GM19397 (cell line): ENCODE data around the gene PLA2G4D.
"Not testable (repeated sequence)": the region's sequence is repeated elsewhere in the genome, so short reads cannot be mapped to it uniquely, and the experiment has no call there.

Source experiments
- ATAC-seq: cut with Tn5 transposase; IDR thresholded peaks from one replicate; pipeline ENCODE4 v1.9.1; 2021; ENCODE audit warnings: mild to moderate bottlenecking, moderate library complexity; ENCODE audit not compliant: unreplicated experiment

The PLA2G4D gene

DNA sequence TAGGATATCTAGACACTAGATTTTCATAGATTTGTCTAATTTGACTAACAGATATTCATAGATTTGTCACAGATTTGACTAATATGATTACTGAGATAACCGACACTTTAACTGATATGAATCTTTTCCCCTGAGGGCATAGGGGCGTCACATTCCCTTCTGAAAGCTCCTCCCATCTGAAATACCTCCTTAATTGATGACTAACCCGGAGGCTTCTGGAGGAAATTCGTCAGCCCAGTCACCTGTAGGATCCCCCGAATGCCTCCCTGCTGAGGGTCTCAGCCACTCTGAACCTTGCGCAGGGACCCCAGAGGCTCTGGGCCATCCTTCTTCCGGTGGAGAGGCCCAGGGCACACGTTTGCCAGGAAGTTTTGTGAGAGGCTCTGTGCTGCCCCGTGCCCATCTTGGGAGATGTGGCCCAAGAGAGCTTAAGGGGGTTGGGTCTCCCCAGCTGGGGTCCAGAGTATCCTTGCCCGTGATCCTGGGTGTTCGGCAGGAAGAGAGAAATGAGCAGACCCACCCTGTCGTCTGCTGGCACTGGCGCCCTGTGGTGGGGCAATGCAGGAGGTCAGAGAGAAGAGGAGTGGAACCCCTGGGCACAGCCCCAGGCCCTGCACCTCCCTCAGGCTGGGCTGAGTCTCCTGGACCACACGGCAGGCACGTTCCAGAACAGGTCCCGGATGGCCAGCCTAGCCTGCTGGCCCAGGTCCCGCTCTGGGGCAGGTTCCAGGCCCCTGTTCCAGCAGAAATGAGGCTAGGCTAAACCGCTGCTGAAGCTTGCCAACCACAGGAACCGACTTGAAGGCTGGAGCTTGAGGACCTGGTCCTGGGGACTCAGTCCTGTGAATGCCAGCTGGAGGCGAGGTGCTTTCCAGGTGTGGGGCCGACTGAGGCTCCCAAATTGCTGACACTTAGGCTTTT lies 1.7 kb downstream of the PLA2G4D start:
- no peak for ATAC-seq

DNA sequence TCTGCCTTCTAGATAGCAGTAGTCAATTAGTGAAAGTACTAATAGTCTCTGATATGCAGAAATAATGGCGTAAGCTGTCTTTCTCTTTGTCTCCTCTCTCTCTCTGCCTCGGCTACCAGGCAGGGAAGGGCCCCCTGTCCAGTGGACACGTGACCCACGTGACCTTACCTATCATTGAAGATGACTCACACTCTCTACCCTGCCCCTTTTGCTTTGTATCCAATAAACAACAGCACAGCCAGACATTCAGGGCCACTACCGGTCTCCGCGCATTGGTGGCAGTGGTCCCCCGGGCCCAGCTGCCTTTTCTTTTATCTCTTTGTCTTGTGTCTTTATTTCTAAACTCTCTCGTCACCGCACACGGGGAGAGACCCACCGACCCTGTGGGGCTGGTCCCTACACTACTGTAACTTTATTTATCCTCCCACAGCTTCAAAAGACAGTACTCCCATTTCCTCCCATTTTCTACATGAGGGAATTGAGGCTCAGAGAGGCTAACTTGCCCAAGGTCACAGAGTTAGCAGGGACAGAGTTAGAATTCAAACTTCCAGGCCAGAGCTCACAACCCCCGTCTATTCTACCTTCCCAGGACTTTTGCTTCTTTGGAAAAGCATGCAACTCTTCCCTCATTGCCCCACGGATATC lies 2.5 kb downstream of the PLA2G4D start:
- not testable (repeated sequence) for ATAC-seq

DNA sequence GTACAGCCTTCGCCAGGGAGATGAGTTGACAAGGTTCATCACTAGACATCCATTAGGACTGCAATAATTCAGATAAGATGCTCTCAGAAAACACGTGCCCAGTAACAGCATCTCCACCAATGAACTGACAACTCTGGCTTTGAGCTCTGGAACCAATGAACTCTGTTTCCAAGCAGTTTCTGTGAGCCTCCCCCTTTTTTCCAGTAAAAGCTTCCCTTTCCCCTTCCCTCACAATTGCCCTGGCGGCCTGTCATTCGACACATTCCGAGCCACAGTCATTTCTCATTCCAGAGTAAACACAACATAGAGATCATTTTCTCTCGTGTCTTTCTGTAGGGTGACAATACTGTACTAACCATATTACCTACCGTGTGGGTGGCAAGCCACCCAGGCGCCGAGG lies 3.6 kb downstream of the PLA2G4D start:
- ATAC-seq, result no peak

DNA sequence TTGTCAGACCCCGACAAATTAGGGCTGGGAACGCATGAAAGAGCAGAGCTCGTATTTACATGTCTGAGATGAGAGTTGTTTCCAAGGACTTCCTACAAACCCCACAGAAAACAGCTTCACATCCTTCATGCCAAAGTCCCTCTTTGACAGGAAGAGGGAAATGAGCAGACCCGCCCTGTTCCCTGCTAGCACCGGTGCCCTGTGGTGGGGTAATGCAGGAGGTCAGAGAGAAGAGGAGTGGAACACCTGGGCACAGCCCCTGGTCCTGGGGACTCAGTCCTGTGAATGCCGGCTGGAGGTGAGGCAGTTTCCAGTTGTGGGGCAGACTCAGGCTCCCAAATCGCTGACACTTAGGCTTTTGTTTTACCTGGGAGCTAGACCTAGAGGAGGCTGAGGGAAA lies 4.0 kb downstream of the PLA2G4D start:
- no peak for ATAC-seq

GRCh38 chr15:42089942-42090341 lies 4.4 kb downstream of the PLA2G4D start:
- ATAC-seq, result no peak

- no peak for ATAC-seq
Observed at GRCh38 chr15:42088801-42089640, 5.3 kb downstream of the PLA2G4D start.

- no peak for ATAC-seq
Observed at GRCh38 chr15:42087926-42088800, 6.2 kb downstream of the PLA2G4D start.

GRCh38 chr15:42087460-42087859 lies 6.9 kb downstream of the PLA2G4D start:
- ATAC-seq, result no peak

DNA sequence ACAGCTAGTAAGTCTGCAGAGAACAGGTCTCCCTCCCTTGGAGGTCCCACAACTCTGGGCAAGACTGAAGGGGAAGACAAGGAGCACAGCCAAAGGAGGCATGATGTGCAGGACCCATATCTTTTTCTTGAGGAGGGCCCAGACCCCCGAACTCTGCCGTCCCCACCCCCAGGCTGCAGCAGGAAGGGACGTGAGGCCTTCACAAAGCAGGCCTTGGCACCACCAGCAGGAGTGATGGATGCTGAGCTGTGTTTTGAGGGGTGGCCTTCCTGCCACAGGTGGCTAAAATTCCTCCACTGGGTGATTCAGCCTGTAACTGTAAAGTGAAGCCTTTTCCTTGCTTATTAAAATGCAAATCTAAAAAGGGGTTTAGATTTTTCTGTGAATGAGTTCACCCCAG lies 8.6 kb downstream of the PLA2G4D start:
- no peak for ATAC-seq

- ATAC-seq, result no peak
Observed at GRCh38 chr15:42085236-42085605, 9.1 kb downstream of the PLA2G4D start.

DNA sequence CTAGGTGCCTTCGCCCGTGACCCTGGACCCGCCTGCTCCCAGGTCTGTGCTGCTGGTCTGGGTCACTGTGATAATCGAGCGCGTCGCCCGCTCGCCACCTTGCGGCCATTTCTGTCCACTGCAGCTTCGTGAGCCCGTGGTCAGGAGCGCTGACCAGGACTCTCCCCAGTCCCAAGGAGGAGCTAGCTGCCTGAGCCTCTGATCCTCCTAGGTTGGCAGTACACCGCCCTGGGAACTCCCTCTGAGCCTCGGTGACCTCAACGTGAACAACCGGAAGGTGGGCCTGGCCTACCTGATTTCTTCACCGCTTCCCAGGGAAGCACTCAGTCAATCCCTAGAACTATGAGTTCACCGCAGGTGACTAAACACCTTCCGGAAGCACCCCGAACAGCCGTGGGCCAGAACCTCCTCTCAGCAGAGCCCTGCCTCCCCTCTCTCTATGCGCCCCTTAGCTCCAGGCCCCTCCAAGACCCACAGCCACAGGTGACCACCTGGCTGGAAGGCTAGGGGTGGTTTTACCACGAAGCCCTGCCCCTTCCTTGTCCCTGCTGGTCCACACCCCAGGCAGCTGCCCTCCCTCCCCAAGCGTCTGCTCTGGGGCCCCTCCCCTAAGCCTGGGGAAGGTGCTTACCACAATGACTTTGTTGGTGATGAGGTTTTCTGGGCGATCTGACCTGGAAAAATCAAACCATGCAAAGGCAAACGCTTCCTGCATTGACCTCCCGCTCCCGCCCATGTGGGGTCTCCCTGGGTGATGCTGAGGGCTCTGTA lies 9.7 kb downstream of the PLA2G4D start:
- ATAC-seq, result no peak

DNA sequence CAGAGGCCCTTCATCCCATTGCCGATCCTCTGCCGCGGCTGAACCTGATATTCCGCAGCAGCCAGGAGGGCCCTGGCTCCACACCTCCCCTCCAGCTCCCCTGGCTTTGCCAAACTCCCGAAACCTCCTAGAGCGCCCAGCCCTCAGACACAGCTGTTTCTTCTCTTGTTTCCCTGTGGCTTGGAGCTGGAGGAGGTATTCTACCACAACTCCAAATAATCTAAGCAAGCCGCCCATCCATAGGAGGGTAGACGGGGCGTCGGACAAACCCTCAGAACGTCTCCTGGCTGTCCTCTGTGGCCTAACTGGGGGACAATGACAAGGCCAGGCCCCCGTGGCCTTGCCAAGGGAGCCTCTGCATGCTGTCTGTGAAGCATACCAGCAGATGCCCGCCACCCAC lies 10.4 kb downstream of the PLA2G4D start:
- ATAC-seq, result no peak

GRCh38 chr15:42083605-42083908 lies 10.8 kb downstream of the PLA2G4D start:
- ATAC-seq, result no peak

DNA sequence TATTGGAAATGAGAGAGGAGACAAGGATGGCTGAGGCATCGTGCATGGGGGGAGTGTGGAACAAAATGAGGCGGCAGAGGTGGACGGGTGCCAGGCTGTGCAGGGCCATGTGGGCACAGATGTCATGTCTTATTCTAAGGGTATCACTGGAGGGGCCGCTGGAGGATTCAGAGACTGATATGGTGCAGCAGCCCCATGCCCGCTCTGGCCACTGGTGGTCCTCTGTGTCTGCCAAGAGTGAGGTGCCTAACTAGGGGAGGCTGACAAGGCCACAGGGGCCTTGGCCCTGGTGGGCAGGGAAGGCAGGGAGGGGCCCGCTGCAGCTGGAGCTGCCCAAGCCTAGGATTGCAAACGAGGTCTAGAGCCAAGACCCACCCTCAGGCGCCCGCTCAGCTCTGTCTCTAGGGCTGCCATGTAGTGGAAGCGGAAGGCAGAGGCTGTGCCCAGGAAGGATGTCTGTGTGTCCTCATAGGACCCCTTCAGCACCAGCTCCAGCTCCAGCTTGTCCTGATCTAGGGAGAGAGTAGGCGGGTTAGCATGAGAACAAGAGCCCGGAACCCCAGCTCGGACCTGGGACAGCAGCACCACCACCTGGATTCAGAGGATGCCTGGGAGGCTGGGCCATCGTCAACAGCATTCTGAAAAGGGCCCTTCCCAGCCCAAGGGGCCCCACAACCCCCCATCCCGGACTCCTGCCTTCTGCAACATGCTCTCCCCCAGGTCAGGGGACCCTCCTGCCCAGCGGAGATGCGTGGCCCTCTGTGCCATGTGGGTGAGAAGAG lies 11.3 kb downstream of the PLA2G4D start:
- ATAC-seq, result no peak

DNA sequence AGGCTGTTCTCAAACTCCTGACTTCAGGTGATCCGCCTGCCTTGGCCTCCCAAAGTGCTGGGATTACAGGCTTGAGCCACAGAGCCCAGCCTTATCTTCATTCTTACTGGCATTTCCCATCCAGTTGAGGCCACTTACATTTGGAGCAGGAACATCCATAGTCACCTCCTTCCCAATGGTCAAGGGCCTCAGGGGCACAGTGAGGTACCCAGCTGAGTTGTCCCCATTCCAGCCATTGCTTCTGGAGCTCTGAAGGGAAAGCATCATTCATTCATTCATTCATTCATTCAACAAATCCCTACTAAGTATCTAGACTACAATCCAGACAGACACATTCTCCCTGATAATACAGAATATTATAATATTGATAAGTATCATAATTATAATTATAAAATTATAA lies 12.2 kb downstream of the PLA2G4D start:
- no peak for ATAC-seq

DNA sequence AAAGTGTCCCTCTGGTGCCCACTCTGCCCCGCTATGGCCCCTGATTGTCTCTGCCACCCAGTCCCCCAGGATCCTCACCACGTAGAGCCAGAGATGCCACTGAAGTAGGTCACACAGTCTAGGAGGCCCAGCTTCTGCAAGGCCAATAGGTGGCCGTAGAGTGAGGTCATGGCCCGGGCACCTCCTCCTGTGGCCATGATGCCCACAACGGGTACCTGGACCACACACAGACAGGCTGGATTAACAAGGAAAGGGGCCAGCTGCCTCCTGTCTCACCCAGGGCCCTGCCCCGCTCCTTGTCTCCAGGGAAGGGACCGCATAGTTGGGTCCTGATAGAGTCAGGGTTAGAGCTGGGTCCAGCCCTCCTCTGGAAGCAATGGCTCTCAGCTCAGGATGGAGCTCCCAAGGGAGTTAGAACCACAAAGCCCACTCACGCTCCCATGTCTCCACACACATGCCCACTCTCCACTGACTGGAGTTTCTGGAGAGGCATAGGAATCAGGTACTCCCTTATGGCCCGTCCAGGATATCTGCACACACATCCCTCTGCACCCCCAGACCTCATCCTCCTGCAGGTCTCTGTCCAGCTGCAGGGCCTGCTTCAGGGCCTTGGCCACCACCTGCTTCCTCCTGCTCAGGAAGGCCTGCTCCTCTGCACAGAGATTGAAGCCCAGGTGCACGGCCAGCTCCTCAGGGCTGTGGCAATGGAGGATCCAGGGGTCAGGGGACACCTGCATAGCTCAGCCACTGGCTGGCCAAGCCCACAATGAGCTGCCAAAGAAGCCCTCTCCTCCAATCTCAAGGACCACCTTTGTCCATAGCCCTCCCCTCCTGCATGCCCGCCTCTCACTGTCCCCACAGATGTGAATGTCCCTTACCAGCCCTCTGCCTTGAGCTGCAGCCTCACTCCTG lies 13.2 kb downstream of the PLA2G4D start:
- no peak for ATAC-seq

- ATAC-seq, result no peak
Observed at GRCh38 chr15:42080186-42080918, 14.0 kb downstream of the PLA2G4D start.
